Measurements from ENCODE around the gene COL4A1.
A peak's percentile ranks its signal among the peaks of the same experiment; 100 is the strongest.

The COL4A1 gene

DNA sequence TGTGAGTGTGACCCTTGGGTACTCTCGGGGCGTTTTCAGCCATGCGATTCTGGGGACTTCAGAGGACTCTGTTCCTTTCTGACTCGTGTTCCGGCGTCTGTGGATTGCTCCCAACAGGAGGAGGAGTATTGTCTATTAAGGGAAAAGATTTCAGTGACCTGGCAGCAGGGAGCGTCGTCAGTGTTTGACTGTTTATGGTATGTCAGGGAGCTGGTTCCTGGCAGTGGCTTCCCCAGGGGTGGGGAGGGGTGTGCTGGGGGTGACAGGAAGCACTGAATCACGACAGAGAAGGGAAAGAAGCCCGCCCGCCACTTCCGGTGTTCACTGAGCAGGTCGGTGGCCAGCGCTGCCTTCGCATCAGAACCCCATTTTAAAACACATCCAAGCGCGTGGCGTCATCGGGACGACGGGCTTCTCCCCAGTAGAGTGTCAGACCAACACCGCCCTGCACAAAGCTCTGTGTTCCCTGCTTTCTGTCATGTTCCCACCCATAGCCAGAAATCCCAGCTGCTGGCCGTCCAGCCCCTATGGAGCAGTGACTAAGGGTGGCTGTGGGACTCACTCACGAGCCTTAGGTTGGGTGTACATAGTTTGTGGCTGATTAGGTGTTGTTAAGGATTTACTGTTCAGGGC, 34.0 kb upstream of the COL4A1 start:
- DNase-seq: peak; percentile 70

- no peak for DNase-seq
Measured at GRCh38 chr13:110339975-110340550, 33.1 kb upstream of the COL4A1 start.

GRCh38 chr13:110339263-110339662, 32.3 kb upstream of the COL4A1 start:
- DNase-seq: no peak

GRCh38 chr13:110338441-110339101, 31.6 kb upstream of the COL4A1 start:
- DNase-seq: no peak

DNA sequence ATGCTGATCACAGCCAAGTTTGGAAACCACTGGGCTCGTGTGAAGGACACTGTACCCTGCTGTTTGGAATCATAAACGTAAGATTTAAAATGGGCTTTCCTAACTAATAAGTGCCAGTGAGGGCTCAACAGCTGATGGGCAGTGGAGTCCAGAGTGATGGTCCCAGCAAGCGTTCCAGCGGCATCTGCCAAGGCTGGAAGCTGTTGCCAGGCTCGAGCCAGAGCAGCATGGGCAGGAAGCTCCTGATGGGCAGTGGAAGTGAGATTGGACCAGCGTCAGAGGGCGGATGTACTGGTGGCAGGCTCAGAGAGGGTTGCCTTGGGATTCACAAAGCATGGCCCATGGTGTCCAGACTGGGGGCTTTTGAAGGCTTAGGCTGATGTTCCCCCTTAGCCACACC, 30.3 kb upstream of the COL4A1 start:
- no peak for DNase-seq

- DNase-seq: no peak
Measured at GRCh38 chr13:110336681-110337080, 29.7 kb upstream of the COL4A1 start.

DNA sequence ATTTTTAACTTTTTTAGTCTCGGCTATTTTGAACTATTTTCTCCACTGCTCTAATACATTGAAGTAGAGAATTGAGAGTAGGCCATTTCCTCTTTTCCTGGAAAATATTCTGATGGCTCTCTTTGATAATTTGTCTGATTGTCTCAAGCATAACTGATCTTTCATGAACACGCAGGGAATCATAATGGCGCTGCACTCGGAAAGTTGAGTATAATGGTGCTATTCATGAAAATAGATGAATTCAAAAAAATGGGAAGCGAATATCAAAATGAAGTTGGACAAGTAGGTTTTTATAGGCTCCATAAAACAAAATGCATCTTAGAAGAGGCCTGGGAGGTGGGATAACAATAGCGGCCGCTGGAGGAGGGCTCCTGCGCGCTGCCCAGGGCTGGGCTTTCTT, 29.2 kb upstream of the COL4A1 start:
- no peak for DNase-seq

DNA sequence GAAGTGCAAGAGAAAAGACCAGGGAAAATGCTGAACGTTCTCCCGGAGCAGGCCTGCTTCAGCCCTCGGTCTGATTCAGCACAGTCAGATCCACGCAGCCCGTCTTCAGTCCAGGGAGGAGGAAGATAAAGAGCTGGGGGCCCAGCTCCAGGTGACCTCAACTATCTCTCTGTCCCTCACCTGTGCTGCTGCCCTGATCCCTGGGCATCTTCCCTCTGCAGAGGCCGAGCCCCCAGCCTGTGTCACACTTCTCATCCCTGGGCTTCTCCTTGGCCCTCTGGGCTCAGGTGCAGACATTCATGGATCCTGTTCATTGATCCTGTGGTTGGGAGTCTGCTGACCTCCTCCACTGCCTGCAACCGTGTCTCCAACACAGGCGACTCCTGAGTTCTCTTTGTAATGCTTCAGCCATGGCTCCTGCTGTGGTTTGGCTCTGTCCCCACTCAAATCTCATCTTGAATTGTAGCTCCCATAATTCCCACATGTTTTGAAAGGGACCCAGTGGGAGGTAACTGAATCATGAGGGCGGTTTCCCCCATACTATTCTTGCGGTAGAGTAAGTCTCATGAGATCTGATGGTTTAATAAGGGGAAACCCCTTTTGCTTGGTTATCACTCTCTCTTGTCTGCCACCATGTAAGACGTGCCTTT, 28.0 kb upstream of the COL4A1 start:
- DNase-seq: no peak

GRCh38 chr13:110334256-110334655, 27.3 kb upstream of the COL4A1 start:
- no peak for DNase-seq

GRCh38 chr13:110333837-110334236, 26.9 kb upstream of the COL4A1 start:
- no peak for DNase-seq

GRCh38 chr13:110332750-110333149, 25.8 kb upstream of the COL4A1 start:
- no peak for DNase-seq

GRCh38 chr13:110331362-110331761, 24.4 kb upstream of the COL4A1 start:
- no peak for DNase-seq

DNA sequence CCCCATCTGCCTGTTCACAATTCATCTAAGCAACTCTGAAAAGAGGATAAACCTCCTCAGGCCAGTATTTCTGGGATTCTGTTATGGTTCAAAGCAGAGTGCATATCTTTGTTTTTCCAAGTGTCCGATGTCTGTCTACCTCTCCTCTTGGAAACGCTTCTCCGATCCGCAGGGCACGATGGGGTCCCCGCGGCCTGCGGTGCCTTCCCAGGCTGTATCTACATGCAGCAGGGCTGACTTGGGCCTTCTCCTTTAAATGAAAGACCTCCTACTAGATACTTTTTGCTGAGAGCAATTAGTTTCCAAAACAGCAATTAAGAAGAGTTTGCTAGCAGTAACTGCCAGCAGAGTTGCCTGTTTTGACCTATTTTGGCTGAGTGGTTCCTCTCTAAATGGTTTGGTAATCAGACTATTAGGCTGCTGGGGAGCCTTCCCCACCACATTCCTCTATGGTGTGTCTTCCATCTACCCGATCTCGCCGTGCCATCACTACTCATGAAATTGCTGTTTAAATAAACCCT, 23.6 kb upstream of the COL4A1 start:
- DNase-seq: no peak

DNA sequence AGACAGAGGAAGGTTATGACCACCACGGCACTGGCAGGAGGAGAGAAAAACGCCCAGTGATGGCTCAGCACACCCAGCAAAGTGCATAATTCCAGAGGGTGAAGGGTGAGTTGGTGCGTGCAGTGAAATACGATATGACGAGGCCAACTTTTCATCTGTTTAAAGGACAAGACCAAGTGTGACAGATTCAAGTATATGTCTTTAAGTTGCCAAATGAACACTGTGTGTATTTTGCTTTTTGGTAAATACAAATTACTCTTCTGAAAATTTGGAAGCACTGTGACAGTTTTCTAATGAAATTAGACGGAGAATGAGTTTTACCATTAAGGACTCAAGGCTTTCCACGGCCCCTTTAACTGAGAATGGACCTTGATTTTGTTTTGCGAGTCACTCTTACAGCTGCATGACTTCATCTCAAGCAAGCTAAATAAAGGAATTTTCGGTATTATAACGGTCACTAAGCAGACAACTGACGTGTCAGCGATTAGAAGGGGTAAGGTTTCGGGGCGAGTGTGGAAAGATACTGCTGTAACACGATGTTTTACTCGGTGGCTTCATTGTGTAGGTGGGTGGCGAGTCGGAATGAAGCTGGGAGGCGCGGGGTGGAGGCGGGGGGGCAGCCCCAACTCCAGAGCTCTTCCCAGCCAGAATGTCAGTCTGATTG, 23.0 kb upstream of the COL4A1 start:
- no peak for DNase-seq

DNA sequence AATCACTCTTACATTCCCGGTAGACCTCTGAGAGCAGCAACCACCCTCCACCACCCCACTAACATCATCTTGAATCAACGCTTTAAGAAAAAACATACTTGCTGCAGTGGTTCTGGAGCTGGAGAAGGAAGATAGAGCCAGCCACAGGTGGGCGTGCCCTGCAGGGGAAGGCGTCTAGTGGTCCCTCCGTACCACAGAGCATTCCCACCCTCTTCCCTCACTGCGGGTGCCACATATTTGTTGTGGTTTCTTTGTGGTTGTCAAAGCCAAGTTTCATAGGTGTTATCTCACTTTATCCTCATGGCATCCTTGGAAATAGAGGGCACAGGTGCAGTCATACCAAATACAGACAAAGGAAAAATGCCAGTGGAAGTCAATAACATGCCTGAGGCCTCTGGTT, 22.3 kb upstream of the COL4A1 start:
- DNase-seq: no peak

GRCh38 chr13:110328573-110328972, 21.6 kb upstream of the COL4A1 start:
- DNase-seq: no peak

- no peak for DNase-seq
Measured at GRCh38 chr13:110327051-110327721, 20.2 kb upstream of the COL4A1 start.

- DNase-seq: no peak
Measured at GRCh38 chr13:110326263-110326904, 19.4 kb upstream of the COL4A1 start.

DNA sequence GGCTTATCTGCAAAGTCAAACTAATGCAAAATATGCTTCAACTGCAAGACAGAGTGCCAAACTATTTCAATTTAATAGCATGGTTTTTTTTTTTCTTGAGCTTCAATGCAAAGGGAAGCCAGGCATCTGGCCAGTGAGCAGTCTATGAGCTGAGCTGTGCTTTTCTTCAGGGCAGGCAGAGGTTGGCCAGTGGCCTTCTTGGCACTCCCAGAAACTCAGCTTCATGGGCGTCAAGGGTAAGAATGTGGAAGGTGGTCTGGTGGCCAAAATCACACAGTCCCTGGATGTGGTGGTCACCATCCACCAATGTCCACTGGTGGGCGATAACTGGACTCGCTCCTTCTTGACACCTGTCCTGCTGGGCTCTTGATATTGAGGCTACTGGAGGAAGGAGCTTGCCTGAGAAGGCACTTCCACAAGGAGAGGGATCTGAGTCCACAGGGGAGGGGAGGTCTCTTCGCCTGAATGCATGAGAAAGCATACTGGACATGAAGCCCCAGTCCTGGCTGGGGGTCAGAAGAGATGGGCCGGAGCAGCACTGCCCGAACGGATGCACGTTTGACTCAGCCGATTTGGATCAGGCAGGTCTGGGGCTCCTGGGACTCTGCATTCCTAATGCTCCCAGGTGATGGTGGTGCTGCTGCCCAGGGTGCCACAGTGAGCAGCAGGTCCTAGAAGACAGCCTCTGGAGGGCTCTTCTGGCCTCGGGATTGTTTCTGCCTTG, 17.2 kb upstream of the COL4A1 start:
- no peak for DNase-seq

GRCh38 chr13:110323172-110323891, 16.4 kb upstream of the COL4A1 start:
- no peak for DNase-seq

- DNase-seq: no peak
Measured at GRCh38 chr13:110322828-110323171, 15.8 kb upstream of the COL4A1 start.

All from activated effector memory CD4-positive, alpha-beta T cell treated with anti-CD3 and anti-CD28 coated beads, Interleukin-2, amount 50 U/mL, for 16 hours (primary cell).